HG02798 (cell line): ENCODE results near the gene TMED5.
"Not testable (repeated sequence)": the region's sequence is repeated elsewhere in the genome, so short reads cannot be mapped to it uniquely, and the experiment has no call there.

Source experiments
- ATAC-seq: cut with Tn5 transposase; IDR thresholded peaks from one replicate; pipeline ENCODE4 v1.9.1; 2021; ENCODE audit warnings: mild to moderate bottlenecking; ENCODE audit not compliant: unreplicated experiment, poor library complexity

The TMED5 gene

DNA sequence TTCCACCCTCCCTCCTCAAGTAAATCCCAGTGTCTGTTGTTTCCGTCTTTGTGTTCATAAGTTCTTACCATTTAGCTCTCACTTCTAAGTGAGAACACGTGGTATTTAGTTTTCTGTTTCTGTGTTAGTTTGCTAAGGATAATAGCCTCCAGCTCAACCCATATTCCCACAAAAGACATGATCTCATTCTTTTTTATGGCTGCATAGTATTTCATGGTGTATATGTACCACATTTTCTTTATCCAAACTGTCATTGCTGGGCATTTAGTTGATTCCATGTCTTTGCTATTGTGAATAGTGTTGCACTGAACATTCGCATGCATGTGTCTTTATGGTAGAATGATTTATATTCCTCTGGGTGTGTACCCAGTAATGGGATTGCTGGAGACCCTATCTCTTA lies 5.6 kb downstream of the TMED5 start:
- not testable (repeated sequence) for ATAC-seq

GRCh38 chr1:93172778-93173177 lies 7.4 kb downstream of the TMED5 start:
- no peak for ATAC-seq

DNA sequence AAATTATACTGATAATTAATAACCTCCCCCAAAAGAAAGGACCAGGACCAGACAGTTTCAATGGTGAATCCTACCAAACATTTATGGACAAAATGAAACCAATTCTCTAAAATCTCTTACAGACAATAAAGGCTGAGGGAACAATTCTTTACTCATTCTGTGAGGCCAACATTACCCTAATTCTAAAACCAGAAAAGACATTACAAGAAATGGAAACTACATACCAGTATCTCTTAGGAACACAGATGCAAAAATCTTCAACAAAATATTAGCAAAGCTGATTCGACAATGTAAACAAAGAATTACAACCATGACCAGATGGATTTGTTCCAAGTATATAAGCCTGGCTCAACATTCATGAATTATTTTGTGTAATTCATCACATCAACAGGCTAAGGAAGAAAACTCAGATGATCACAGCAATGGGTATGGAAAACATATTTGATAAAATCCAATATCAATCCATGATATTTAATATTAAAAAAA lies 8.6 kb downstream of the TMED5 start:
- ATAC-seq: no peak

DNA sequence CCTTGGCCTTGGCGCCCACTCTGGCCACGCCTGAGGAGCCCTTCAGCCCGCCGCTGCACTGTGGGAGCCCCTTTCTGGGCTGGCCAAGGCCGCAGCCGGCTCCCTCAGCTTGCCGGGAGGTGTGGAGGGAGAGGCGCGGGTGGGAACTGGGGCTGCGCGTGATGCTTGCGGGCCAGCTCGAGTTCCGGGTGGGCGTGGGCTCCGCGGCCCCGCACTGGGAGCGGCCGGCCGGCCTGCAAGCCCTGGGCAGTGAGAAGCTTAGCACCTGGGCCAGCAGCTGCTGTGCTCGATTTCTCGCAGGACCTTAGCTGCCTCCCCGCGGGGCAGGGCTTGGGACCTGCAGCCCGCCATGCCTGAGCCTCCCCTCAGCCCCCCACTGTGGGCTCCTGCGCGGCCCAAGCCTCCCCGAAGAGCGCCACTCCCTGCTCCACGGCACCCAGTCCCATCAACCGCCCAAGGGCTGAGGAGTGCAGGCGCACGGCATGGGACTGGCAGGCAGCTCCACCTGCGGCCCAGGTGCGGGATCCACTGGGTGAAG lies 10.0 kb downstream of the TMED5 start:
- not testable (repeated sequence) for ATAC-seq

DNA sequence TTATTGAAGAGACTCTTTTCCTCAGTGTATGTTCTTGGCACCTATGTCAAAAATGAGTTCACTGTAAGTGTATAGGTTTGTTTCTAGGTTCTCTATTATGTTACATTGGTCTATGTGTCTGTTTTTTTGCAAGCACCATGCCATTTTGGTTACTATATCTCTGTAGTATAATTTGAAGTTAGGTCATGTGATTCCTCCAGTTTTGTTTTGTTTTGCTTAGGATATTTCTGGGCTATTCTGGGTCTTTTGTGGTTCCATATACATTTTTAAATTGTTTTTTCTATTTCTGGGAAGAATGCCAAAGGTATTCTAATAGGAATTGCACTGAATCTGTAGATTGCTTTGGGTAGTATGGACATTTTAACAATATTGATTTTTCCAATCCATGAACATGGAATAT lies 13.2 kb downstream of the TMED5 start:
- no peak for ATAC-seq

- ATAC-seq: not testable (repeated sequence)
These were observed 14.3 kb downstream of the TMED5 start for GRCh38 chr1:93165895-93166294.

- ATAC-seq: no peak
These were observed 15.4 kb downstream of the TMED5 start for GRCh38 chr1:93164816-93165215.

DNA sequence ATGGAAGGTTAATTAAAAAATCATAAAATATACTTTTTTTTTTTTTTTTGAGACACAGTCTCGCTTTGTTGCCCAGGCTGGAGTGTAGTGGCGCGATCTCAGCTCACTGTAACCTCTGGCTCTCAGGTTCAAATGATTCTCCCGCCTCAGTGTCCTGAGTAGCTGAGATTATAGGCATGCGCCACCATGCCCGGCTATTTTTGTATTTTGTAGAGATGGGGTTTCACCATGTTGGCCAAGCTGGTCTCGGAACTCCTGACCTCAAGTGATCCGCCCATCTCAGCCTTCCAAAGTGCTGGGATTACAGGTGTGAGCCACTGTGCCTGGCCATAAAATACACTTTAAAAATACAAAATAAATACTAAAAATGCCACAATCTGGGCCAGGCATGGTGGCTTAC lies 16.9 kb downstream of the TMED5 start:
- ATAC-seq: not testable (repeated sequence)

GRCh38 chr1:93159337-93159736 lies 20.9 kb downstream of the TMED5 start:
- no peak for ATAC-seq

GRCh38 chr1:93155335-93155734 lies 24.9 kb downstream of the TMED5 start:
- no peak for ATAC-seq

DNA sequence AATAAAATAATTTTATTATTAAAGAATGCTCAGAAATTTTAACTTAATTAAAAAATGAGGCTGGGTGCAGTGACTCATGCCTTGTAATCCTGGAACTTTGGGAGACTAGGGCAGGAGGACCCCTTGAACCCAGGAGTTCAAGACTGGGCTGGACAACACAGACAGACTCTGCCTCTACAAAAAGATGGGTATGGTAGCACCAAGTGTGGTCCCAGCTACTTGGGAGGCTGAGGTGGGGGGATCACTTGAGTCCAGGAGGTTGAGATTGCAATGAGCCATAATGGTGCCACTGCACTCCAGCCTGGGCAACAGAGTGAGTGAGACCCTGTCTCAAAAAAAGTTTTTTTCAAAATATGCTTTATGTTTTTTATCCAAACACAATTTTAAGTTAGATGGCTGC lies 25.3 kb downstream of the TMED5 start:
- ATAC-seq: no peak

DNA sequence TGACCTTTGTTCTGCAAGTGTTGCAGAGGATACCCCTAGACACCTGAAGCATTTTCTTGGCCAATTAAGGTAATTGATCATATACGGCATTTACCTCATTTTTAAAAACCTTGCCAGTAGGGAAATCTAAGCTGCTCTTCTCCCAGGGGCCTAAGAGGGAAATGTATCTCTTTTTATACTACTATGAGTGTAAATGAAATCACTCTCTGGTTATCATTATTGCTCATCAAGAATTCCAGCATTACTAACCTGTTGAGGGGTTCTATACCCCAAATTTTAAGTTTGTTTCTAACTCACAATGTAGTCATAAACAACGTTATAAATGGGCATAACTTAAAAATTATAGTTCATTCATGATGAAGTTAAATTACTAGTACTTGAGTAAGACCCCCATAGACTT lies 27.4 kb downstream of the TMED5 start:
- ATAC-seq: no peak

DNA sequence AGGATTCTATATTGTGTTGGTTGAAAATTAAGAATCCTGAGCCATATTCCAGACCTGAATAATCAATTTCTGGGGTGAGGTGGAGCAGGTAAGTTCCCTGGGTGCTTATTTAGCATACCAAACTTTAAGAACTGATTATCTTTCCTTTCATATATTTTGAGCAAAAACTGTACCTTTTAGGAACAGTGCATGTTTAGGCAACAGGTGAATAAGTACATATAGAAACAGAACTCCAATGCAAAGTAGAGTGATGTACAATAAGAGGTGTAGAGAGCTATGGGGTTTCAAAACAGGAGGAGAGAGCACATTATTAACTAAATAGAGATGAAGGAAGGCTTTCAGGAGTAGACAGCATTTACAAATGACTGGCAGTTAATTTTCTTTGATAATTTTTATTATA lies 28.7 kb downstream of the TMED5 start:
- ATAC-seq: no peak

GRCh38 chr1:93150729-93151128 lies 29.5 kb downstream of the TMED5 start:
- no peak for ATAC-seq

- ATAC-seq: no peak
These were observed 32.2 kb downstream of the TMED5 start for GRCh38 chr1:93148001-93148400.

DNA sequence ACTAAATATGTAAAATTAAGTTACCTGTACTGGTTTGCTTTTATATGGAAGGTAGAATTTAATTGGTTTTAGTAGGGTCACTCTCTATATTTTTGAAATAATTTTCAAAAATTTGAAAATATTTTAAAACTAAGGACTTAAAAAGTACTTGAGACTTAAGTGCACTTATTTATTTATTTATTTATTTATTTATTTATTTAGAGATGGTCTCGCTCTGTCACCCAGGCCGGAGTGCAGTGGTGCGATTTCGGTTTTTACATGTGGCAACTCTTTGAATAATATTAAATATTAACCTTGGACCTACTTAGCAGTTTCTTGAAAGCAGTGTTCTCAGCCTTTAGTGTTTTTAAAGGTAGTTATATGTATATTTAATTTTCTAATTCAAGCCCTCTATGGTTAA lies 36.4 kb downstream of the TMED5 start:
- ATAC-seq: no peak

- no peak for ATAC-seq
These were observed 37.1 kb downstream of the TMED5 start for GRCh38 chr1:93143136-93143535.

- no peak for ATAC-seq
These were observed 38.1 kb downstream of the TMED5 start for GRCh38 chr1:93142161-93142560.

DNA sequence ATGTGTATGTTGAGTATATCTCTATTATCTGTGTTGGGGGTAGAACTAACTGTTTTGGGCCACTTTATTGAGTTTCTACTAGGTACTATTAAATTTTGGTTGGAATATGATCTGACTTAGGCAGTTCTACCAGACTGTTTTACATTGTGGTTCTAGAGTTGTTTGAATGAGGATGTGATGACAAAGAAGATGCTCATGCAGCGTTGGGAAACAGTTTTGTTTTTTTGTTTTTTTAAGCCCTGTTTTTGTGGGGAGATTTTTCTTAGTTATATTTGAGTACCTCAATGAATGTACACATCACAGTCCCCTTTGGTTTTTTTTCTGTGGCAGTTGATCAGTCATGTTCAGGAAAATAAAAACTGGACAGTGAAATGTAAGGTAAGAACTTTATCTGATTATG lies 40.1 kb downstream of the TMED5 start:
- ATAC-seq: no peak

GRCh38 chr1:93137604-93138292 lies 42.5 kb downstream of the TMED5 start:
- no peak for ATAC-seq

GRCh38 chr1:93136445-93136844 lies 43.8 kb downstream of the TMED5 start:
- no peak for ATAC-seq

- no peak for ATAC-seq
These were observed 47.6 kb downstream of the TMED5 start for GRCh38 chr1:93132638-93133037.
